ENCODE data around the gene MRGPRG.

DNA sequence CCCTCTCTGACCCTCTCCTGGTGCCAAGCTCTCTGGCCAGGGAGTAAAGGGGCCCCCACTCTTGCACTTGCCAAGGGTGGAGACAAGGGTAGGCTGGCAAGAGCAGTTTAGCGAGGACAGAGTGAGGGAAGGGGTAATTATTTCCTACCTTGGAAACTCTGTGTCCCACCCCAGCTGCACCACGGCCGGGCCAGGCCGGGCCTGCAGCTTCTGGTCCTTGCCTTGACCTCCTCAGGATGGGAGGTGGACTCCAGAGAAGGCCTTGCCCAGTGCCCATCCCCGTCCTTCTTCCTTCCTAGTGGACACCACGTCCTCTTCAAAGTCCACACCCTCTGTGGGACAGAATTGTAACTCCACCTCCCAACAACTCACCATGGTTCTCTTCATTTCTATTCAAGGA is 35.1 kb downstream of the MRGPRG start:
- TF ChIP-seq, protein P1, sequence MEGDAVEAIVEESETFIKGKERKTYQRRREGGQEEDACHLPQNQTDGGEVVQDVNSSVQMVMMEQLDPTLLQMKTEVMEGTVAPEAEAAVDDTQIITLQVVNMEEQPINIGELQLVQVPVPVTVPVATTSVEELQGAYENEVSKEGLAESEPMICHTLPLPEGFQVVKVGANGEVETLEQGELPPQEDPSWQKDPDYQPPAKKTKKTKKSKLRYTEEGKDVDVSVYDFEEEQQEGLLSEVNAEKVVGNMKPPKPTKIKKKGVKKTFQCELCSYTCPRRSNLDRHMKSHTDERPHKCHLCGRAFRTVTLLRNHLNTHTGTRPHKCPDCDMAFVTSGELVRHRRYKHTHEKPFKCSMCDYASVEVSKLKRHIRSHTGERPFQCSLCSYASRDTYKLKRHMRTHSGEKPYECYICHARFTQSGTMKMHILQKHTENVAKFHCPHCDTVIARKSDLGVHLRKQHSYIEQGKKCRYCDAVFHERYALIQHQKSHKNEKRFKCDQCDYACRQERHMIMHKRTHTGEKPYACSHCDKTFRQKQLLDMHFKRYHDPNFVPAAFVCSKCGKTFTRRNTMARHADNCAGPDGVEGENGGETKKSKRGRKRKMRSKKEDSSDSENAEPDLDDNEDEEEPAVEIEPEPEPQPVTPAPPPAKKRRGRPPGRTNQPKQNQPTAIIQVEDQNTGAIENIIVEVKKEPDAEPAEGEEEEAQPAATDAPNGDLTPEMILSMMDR (IDR thresholded peaks at IDR 0.05; ENCODE audit: low read depth, low read length), result no peak
- no peak for TF ChIP-seq EZH2phosphoT487 (IDR thresholded peaks at IDR 0.05; ENCODE audit: low read depth)

Measured in OCI-LY3 (cell line).